Activated T-helper 1 cell treated with anti-CD3 and anti-CD28 coated beads, Interleukin-12 subunit alpha, Interleukin-12 subunit beta, Interleukin-2, Interleukin-4 antibody, amounts not matched to agents 30 ng/mL and 10 ng/mL and 1 ng/mL, durations not matched to agents 14 hours and 24 hours and 36 hours (primary cell): ENCODE measurements around the gene MCAM. TPM values are rescaled to one million over a fixed set of nuclear protein-coding genes. Genes with fewer than 3 reads are reported as not detected.
A peak's percentile ranks its signal among the peaks of the same experiment; 100 is the strongest.

ENCODE experiments used
- DNase-seq: peaks from one replicate; pipeline ENCODE4 v3.0.0; 2021; ENCODE audit warnings: low spot score
- H3K27ac Mint-ChIP-seq: one replicate; pipeline ENCODE4 v1.8.0; 2021; ENCODE audit warnings: mild to moderate bottlenecking, mixed read lengths
- H3K27me3 Mint-ChIP-seq: one replicate; pipeline ENCODE4 v1.8.0; 2022; ENCODE audit warnings: mild to moderate bottlenecking, moderate library complexity, mixed read lengths; ENCODE audit not compliant: insufficient read depth
- H3K36me3 Mint-ChIP-seq: one replicate; pipeline ENCODE4 v1.8.0; 2021; ENCODE audit warnings: low read depth, mixed read lengths
- H3K4me1 Mint-ChIP-seq: one replicate; pipeline ENCODE4 v1.8.0; 2021; ENCODE audit warnings: low read depth, mixed read lengths
- H3K4me3 Mint-ChIP-seq: one replicate; pipeline ENCODE4 v1.8.0; 2021; ENCODE audit warnings: mild to moderate bottlenecking, moderate library complexity, mixed read lengths
- H3K9me3 Mint-ChIP-seq: one replicate; pipeline ENCODE4 v1.8.0; 2021; ENCODE audit warnings: mixed read lengths
- intact Hi-C: fragments of 100-400 bp; cut with micrococcal nuclease; formaldehyde crosslinking; loops from one replicate; pipeline ENCODE4 v1.15.1; 2024
- total RNA-seq: library from RNA; stranded (reverse); gene quantifications from 2 replicates; pipeline ENCODE4 v1.2.3, GENCODE V29; 2022

MCAM gene
- total RNA-seq, 1 donor from 2014 or later: 6.0 TPM

GRCh38 chr11:119284344-119285157 is 32.4 kb downstream of the MCAM start:
- intact Hi-C loops: loop anchor here (1.0 to 2.0 kb wide), 5 partner anchors 22 to 116 kb away; partner anchors contain the start of gene NLRX1

DNA sequence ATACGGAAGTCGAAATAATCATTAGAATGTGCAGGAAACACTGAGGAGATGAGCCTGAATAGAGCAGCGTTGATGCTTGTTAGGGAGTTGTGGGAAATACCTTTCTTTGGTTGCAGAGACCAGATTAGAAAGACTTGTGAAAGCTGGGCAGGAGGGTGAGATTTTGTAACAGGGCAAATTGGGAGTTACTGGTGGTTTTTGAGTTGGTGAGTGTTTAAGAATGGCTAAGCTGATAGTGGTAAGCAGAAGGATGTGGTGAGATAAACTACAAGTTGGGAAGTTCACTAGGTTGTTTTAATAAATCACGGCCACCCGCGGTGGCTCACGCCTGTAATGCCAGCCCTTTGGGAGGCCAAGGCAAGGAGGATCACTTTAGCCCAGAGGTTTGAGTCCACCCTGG is 34.4 kb downstream of the MCAM start:
- Mint-ChIP-seq H3K4me3 (no peak overlapping the region), H3K4me1 (peaks cover 27% of the 10 kb centered on the region), H3K36me3 (peaks cover 30% of the 10 kb centered on the region), H3K9me3 (no peaks in the 10 kb centered on the region), H3K27me3 (no peaks in the 10 kb centered on the region), H3K27ac (peak overlapping the region; percentile 36)
- intact Hi-C loops: no loop called here
- DNase-seq: no peak

More at GRCh38 chr11:119284344-119285157, 32.4 kb downstream of the MCAM start:
- no peaks in the 10 kb centered on the region for H3K9me3 Mint-ChIP-seq
- DNase-seq: no peak
- peaks cover 28% of the 10 kb centered on the region for H3K36me3 Mint-ChIP-seq
- H3K27ac Mint-ChIP-seq: no peak overlapping the region
- H3K4me1 Mint-ChIP-seq: peaks cover 27% of the 10 kb centered on the region
- H3K4me3 Mint-ChIP-seq: no peak overlapping the region
- H3K27me3 Mint-ChIP-seq: no peaks in the 10 kb centered on the region

DNA sequence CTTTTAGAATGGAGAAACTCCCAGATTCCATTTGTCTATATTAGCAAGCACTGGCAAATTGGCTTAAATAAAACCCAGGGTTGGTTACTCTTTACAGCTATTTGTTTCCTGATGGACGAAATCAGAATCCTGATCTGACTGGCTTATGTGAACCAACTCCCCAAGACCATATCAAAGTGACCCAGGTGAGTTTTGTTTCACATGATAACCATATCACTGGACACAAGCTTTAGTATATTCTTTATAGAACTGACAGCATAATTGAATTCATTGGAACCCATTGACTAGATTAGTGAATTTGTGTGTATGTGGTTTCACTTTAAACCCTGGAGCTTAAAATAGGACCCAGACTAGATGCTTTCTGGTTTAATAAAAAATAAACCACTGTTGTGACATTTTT is 39.3 kb downstream of the MCAM start:
- intact Hi-C loops: no loop called here
- Mint-ChIP-seq H3K27ac (no peak overlapping the region), H3K4me1 (peaks cover 14% of the 10 kb centered on the region), H3K36me3 (peaks cover 28% of the 10 kb centered on the region), H3K4me3 (no peak overlapping the region), H3K9me3 (no peaks in the 10 kb centered on the region), H3K27me3 (no peaks in the 10 kb centered on the region)
- DNase-seq: no peak

- Mint-ChIP-seq H3K9me3 (no peaks in the 10 kb centered on the region), H3K27me3 (no peaks in the 10 kb centered on the region), H3K27ac (no peak overlapping the region), H3K36me3 (peaks cover 23% of the 10 kb centered on the region), H3K4me1 (peaks cover 1% of the 10 kb centered on the region), H3K4me3 (no peak overlapping the region)
- intact Hi-C loops: no loop called here
- DNase-seq: no peak
Observed at GRCh38 chr11:119273721-119274120, 43.2 kb downstream of the MCAM start.

DNA sequence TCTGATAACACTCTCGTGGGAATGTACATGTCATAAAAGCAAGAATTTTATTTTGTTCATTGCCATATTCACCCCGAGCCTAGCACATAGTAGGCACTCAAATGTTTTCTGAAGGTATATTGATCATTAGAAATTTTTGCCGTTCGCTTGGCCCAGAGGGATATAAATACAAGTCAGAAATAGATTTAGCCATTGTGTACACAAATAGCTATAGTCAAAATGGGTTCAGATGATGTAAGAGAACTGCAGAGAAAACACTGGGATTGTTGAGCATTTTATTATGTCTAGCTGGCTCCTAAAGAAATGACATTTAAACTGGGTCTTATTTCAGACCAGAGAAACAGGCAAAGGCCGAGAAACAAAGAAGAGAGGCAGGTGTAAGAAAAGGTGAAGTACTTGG is 49.3 kb downstream of the MCAM start:
- Mint-ChIP-seq H3K4me3 (no peak overlapping the region), H3K27me3 (no peaks in the 10 kb centered on the region), H3K4me1 (peaks cover 29% of the 10 kb centered on the region), H3K27ac (peak overlapping the region; percentile 57), H3K36me3 (peaks cover 17% of the 10 kb centered on the region), H3K9me3 (no peaks in the 10 kb centered on the region)
- intact Hi-C loops: no loop called here
- no peak for DNase-seq

DNA sequence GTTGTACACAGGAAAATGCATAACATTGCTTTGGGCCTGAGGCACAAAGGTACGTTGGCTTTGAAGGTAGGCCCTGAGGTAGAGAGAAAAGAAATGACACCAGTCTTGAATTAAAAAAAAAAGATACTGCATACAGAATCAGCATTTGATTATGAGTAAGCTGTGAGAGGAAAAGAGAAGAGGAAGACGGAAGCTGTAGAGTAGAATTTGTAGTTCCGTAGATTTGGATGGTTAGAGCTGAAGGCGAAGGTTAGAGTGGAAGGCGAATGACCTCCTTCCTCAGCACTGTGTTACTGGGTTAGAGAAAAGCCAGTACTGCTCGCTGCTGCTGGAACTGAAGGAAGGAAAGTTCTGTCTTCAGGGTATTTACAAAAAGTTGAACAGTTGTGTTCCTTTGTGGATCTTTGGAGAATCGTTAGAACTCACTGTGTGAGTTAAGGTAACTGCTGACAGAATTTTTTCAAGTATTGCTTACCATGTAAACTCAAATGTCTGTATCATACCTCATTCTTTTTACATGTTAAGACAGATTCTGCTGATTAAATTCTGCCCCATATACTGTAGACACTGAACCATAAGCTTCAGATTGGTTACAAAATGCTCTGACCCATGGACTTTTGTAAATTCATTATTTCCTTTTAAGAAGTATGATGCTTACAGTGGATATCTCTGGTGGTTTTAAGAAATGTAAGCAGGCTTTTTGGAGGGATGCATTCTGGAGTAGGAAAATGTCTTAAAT is 50.2 kb downstream of the MCAM start:
- intact Hi-C loops: no loop called here
- H3K27ac Mint-ChIP-seq: peak overlapping the region; percentile 80
- H3K4me3 Mint-ChIP-seq: peak overlapping the region; percentile 36
- H3K4me1 Mint-ChIP-seq: peaks cover 29% of the 10 kb centered on the region
- H3K27me3 Mint-ChIP-seq: no peaks in the 10 kb centered on the region
- H3K9me3 Mint-ChIP-seq: no peaks in the 10 kb centered on the region
- DNase-seq: no peak
- H3K36me3 Mint-ChIP-seq: peaks cover 12% of the 10 kb centered on the region

GRCh38 chr11:119266063-119266462 is 50.9 kb downstream of the MCAM start:
- intact Hi-C loops: no loop called here
- Mint-ChIP-seq H3K27ac (peak overlapping the region; percentile 80), H3K9me3 (no peaks in the 10 kb centered on the region), H3K36me3 (peaks cover 12% of the 10 kb centered on the region), H3K27me3 (no peaks in the 10 kb centered on the region), H3K4me1 (peaks cover 29% of the 10 kb centered on the region), H3K4me3 (peak overlapping the region; percentile 36)
- no peak for DNase-seq

DNA sequence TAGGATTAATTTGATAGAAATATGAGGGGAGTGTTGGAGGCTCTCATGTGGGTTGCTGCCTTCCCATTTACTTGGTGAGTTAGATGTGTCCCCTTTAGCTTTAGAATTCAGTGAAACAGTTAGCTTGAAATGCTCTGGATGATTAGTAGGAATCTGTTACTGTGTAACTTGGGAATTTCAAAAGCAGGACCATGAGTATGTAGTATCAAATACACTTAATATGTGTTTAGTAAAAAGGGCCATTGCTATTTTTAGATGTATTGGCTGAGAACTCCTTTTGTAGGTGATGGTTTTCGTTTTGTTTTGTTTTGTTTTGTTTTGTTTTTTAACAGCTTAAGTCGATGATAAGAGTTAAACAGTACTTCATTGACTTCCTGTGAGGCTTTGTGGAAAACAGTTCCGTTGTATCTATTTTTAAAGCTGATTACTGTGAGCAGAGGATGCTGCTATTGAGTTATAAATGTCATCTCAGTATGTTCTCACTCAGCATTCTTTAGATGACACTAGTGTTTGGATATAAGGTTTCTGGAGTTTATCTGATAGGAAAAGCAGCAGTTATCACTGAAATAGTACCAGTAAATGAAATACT is 53.5 kb downstream of the MCAM start:
- Mint-ChIP-seq H3K27me3 (no peaks in the 10 kb centered on the region), H3K36me3 (peaks cover 15% of the 10 kb centered on the region), H3K27ac (no peak overlapping the region), H3K9me3 (no peaks in the 10 kb centered on the region), H3K4me3 (no peak overlapping the region), H3K4me1 (peaks cover 46% of the 10 kb centered on the region)
- intact Hi-C loops: loop anchor here (1.0 to 2.0 kb wide), 3 partner anchors 43 to 95 kb away; partner anchors contain the start of gene NLRX1
- no peak for DNase-seq

DNA sequence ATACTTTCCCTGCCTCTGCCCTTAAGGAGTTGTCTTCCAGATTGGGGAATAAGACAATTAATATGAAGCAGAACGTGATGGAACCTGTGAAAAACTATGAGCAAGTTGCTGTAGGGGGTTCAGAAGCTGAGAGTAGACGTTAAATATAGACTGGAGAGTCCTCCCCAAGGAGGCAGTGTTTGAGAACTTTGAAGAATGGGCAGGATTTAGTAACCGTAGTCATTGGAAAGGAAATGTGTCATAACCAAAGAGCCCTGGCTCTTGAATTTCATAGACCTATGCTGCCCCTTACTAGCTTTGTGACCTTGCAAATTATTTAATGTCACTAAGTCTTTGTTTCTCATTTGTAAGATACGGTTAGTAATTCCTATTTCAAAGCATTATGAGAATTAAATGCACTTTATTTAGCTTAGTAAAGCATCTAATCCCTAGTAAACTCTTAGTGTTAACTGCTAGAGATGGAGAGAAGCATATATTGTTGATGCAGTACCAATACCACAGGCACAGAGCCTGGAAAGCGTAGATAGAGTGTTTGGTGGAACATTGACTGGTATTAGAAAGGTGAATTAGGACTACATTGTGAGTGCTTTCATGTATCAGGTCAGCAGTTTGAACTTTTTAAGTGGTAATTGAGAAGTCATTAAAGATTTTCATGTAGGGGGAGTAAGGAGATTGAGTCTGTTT is 54.1 kb downstream of the MCAM start:
- H3K9me3 Mint-ChIP-seq: no peaks in the 10 kb centered on the region
- H3K27me3 Mint-ChIP-seq: no peaks in the 10 kb centered on the region
- H3K27ac Mint-ChIP-seq: no peak overlapping the region
- peaks cover 46% of the 10 kb centered on the region for H3K4me1 Mint-ChIP-seq
- intact Hi-C loops: loop anchor here (1.0 to 2.0 kb wide), 8 partner anchors 9 to 94 kb away; partner anchors contain the start of gene NLRX1
- H3K36me3 Mint-ChIP-seq: peaks cover 14% of the 10 kb centered on the region
- no peak for DNase-seq
- H3K4me3 Mint-ChIP-seq: no peak overlapping the region

DNA sequence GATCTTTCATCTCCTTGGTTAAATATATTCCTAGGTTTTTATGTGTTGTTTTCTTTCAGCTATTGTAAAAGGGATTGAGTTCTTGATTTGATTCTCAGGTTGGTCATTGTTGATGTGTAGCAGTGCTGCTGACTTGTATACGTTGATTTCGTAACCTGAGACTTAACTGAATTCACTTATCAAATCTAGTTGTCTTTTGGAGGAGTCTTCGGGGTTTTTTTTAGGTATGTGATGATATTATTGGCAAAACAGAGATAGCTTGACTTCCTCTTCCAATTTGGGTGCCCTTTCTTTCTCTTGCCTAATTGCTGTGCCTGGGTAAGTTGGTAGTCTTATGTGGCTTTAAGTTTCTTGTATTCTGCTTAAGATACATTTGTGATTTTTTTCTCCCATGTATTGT is 57.9 kb downstream of the MCAM start:
- peaks cover 37% of the 10 kb centered on the region for H3K4me1 Mint-ChIP-seq
- no peak overlapping the region for H3K4me3 Mint-ChIP-seq
- peak overlapping the region; percentile 15 for H3K27ac Mint-ChIP-seq
- H3K36me3 Mint-ChIP-seq: peaks cover 9% of the 10 kb centered on the region
- H3K27me3 Mint-ChIP-seq: no peaks in the 10 kb centered on the region
- no peak for DNase-seq
- H3K9me3 Mint-ChIP-seq: no peaks in the 10 kb centered on the region
- intact Hi-C loops: no loop called here
